GM18907 (cell line): ENCODE results near the gene SCGB1A1.
"Not testable (repeated sequence)": the region's sequence is repeated elsewhere in the genome, so short reads cannot be mapped to it uniquely, and the experiment has no call there.

Experiments
- ATAC-seq: cut with Tn5 transposase; IDR thresholded peaks from one replicate; pipeline ENCODE4 v1.9.1; 2021; ENCODE audit warnings: mild to moderate bottlenecking, moderate library complexity; ENCODE audit not compliant: unreplicated experiment

SCGB1A1 gene, protein sequence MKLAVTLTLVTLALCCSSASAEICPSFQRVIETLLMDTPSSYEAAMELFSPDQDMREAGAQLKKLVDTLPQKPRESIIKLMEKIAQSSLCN

DNA sequence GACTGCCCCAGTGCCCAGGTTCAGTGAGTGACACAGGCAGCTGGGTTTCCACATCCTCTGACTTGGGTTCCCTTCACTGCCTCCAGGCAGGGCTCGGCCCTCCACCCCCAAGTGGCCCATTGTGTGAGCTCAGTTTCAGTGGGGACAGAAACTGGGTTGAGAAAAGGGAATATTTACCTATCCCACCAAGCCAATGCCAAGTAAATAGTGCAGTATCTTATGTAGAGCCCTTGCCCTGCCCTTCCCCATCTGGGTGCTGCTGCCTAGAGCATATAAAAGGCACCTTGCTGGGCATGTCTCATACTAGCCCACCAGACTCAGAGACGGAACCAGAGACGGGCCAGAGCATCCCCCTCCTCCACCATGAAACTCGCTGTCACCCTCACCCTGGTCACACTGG, at the start of gene SCGB1A1:
TSS of gene SCGB1A1 (plus strand) at position 301 of the 400 bp plus-strand sequence. CDS start at position 364, 63 bp downstream.
- no peak for ATAC-seq

DNA sequence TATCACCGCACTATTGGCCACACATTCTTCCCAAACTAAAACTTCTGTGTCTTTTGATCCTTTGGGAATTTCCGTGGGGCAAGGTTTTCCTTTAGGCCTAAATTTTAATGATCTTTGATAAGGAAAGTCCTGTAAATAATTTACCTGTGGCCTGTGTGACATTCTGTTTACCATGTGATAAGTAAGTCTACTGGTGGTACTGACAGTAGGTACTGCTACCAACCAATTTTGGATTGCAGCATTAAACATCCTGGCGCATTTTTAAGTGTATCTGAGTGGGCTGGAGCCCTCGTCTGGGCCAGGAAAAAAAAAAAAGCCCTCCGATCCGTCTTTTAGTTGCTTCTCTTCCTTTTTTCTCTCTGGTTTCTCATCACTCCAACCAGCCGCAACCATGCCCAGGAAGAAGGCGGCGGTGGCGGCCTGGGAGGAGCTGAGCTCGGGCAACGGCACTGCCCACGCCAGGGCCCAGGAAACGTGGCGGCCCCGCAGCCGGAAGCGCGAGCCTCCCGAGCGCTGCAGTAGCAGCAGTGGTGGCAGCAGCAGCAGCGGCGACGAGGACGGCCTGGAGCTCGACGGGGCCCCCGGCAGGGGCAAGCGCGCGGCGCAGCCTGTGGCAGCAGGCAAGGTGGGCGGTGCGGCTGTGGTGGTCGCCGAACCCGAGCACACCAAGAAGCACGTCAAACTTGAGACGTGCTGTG, 47.9 kb upstream of the SCGB1A1 start:
- ATAC-seq, result no peak

DNA sequence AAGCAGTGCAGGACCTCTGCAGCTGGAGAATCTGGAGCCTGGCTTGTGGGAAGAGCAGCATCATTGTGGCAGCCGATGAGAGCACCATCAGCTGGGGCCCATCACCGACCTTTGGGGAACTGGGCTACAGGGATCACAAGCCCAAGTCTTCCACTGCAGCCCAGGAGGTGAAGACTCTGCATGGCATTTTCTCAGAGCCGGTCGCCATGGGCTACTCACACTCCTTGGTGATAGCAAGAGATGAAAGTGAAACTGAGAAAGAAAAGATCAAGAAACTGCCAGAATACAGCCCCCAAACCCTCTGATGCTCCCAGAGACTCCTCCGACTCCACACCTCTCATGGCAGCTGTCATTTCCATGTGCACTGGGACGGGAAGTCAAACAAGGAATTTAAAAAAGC, 46.0 kb upstream of the SCGB1A1 start:
- ATAC-seq, result no peak

DNA sequence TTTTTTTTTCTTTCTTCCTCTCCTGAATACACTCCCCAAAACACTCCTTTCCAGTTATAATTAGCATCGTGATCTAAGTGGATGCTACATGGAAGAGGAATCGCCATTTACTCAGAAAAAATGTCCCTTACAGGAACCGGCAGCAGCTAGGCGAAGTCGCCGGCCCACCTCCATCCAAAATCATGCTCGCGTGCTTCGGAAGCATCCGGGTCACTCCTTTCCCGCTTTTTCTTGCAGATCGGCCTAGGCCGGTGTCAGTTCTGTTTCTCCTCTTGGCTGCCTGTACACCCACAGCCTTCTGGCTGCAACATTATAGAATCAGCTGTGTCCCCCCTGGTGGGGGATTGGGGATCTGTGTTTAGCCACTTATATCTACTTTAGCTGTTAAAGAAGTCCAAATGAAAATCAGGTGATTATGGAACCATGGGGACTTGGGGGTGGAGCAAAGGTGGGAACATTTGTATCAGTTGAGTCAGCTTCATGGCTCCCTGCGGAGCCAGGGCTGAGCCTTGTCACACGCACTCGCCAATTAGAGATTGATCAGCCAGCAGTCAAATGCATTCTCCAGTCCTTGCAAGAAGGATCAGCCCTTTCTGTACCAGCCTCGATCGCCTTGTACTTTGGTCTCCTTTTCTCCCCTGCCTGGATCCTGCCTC, 45.2 kb upstream of the SCGB1A1 start:
- no peak for ATAC-seq

DNA sequence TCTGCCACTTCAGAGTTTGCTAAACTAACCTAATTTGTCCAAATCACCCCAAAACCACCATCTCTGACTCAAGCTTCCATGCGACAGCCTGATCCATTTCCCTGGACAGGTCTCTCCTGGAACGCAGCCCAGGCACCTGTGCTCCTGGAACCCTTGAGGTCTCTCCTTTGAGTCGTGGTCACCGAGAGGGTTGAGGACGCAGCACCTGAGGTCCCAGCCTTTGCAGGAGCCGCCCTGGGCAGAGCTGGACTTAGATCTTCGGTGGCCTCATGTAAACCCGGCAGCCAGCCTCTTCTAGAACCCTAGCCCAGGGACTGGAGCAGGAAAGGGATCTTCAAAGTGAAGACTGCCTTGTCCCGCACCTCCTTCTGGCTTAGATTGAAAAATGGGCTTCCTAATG, 44.0 kb upstream of the SCGB1A1 start:
- ATAC-seq, result no peak

DNA sequence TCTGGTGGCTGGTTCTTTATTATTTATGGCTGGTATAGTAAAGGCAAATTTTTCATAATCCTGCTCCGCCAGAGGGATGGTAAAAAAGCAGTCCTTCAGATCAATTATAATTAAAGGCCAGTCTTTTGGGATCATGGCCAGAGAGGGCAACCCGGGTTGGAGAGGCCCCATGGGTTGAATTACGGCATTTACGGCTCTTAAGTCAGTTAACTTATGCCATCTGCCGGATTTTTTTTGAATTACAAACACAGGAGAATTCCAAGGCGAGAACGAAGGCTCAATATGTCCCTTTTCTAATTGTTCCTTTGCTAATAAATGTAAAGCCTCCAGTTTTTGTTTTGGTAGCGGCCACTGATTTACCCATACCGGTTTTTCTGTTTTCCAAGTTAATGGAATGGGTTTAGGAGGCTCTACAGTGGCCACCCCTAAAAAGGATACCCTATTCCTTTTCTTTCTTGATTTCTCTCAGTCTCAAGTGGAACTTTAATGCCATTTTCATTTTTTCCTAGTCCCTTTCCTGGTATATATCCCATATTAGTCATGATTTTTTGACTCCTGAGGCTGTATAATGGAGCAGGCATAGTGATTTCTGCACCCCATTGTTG, 40.3 kb upstream of the SCGB1A1 start:
- not testable (repeated sequence) for ATAC-seq

DNA sequence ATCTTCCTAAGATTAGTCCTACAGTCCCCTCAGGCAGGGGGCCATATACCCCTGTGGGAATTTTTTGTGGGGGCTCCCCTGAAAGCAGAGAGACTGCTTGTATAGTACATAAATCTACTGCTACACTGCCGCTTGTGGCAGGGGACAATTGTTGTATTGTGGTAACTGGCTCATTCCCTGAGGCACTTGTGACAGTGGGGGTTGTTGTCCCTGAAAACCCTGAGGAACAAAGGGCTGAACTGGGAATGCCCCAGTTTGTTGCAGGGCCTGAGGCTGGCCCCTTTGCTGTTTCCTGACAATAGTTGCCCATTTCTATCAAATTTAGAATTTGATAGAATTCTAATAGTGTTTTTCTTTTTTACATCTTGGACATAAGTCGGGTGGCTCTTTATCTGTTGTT, 39.2 kb upstream of the SCGB1A1 start:
- ATAC-seq, result not testable (repeated sequence)

DNA sequence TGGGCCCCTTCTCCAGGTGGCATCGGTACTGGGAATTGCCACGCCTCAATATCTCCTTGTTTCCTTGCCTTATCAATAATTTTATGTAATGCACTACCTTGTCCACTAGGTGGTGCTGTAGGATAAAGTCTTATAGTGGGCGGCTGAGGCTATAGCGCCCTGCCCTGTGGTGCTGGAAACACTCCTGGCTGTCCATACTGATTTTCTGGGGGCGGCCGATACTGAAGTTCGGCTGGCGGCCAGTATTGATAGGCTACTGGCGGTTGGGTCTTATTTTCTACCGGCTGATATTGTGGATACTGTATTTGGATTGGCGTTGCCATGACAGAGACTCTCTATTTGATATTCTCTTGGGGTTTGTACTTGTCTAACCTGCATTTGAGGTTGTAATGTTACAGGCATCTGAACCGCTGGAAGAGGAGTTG, 38.0 kb upstream of the SCGB1A1 start:
- not testable (repeated sequence) for ATAC-seq

DNA sequence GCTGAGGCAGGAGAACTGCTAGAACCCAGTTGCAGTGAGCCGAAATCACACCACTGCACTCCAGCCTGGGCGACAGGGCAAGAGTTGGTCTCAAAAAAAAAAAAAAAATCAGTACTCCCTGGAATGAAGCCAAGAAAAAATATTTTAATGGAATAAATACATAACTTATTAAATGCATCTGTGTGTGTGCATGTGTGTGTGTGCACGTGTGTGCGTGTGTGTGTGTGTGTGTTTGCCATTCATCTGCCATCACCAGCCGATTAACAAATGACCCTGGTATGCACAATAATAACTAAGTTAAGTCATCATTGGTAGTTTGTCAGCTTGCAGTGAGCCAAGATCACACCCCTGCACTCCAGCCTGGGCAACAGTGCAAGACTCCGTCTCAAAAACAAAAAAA, 35.0 kb upstream of the SCGB1A1 start:
- ATAC-seq, result no peak

DNA sequence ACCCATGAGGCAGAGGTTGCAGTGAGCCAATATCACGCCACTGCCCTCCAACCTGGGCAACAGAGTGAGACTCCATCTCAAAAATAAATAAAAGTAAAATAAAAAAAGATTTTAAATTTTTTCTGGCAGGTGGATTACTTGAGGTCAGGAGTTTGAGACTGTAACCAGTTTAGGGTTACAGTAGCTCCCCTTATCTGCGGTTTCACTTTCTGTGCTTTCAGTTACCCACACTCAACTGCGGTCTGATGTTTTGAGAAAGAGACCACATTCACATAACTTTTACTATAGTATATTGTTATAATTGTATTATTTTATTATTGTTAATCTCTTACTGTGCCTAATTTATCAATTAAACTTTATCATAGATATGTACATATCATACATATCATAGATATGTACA, 32.8 kb upstream of the SCGB1A1 start:
- ATAC-seq, result not testable (repeated sequence)

DNA sequence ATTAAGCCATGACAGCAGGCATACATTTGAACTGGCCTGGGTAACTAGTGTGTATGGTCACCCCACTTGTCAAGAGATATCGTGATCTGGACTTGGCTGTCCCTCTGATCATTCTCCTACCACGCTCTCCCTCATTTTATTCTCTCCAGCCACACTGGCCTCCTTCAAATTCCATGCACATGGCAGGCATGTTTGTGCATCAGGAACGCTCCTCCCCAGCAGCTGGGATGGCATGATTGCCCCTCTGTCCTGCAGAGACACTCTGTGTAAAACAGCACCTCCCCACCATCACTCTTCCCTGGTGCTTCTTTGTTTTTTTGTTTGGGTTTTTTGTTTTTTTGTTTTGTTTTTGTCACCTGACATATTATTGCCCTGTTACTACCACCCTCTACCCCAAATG, 31.5 kb upstream of the SCGB1A1 start:
- no peak for ATAC-seq

DNA sequence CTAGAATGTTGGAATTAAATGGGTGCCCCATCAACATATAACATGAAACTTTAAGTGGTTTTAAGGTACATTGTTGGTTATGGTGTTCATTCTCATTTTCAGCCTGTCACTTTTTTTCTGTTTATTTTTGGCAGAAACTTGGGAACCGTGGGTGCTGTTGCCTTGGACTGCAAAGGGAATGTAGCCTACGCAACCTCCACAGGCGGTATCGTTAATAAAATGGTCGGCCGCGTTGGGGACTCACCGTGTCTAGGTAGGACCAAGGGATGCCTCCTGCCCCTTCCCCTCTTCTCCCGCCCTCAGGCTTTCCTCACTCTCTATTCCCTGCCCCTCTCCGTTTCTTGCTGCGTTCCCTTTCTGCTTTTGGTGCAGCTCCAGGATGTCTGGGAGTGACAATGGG, 29.8 kb upstream of the SCGB1A1 start:
- ATAC-seq, result no peak

DNA sequence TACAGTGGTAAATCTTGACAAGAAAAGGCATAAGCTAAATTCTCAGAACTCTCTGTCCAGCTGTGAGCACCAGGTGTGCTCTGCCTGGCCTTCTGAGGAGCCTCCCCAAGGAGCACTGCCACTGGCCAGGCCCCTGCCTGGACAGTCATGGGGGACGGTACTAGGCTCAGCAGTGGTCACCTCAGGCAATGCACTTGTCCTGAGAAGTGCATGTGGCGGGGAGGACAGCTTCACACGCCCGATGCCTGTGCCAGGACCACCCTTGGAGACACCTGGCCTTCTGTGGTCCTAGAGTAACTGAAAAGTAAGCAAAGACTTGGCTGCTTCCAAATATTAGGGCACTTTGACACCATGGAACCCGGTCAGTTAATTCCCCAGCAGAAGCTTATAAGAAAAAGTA, 28.6 kb upstream of the SCGB1A1 start:
- no peak for ATAC-seq

DNA sequence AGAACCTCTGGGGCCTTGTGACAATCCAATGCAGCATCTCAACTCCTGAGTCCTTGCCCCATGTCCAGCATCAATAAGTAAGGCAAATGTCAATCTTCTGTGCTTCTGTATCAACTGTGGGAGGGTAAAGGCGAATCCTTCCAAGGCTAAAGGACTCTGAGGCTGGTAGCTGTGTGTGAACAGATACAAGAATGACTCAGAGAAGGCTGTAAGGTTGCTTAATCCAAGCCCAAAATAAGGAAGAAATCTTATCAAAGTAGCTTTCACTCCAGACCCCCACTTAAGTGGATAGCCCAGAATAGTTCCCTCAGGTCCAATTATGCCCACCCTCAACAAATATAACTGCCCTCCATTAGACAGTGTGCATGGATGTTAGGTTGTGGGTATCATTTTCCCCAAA, 28.1 kb upstream of the SCGB1A1 start:
- ATAC-seq, result no peak

DNA sequence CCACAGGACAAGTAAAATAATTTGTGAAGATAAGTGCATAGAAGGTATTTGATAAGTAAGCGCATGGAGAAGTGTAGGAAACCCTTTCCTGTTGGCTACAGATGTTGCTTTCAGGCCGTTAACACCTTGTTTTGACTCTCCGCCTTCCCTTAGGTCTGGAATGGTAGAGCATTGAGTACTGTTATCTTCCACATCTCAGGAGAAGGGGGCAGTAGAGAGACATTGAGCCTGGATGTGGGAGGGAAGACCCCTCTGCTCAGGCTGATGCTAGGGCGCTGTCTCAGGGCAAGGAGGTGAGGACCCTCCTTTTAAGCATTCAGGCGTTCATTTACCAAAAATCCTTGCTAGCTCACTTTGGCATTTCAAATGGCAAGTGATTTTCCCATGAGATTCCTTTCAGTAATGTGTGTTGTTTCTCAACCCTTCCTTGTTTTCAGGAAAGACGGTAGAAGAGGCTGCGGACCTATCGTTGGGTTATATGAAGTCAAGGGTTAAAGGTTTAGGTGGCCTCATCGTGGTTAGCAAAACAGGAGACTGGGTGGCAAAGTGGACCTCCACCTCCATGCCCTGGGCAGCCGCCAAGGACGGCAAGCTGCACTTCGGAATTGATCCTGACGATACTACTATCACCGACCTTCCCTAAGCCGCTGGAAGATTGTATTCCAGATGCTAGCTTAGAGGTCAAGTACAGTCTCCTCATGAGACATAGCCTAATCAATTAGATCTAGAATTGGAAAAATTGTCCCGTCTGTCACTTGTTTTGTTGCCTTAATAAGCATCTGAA, 27.0 kb upstream of the SCGB1A1 start:
- no peak for ATAC-seq

DNA sequence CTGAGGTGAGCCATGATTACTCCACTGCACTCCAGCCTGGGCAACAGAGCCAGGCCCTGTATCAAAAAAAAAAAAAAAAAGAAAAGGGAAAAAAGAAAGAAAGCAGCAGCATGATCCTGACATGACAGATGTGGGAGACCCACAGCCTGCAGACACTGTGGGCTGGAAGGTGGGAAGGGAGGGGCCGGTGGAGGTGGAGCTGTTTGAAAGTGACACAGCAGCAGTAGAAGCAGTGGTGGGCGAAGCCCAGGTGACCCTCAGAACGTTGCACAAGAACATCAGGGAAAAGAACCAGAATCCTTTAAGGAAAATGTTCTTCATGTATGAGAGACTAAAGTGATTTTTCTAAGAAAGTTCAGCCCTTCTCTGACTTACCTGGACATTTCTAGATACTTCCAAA, 26.3 kb upstream of the SCGB1A1 start:
- ATAC-seq, result no peak

DNA sequence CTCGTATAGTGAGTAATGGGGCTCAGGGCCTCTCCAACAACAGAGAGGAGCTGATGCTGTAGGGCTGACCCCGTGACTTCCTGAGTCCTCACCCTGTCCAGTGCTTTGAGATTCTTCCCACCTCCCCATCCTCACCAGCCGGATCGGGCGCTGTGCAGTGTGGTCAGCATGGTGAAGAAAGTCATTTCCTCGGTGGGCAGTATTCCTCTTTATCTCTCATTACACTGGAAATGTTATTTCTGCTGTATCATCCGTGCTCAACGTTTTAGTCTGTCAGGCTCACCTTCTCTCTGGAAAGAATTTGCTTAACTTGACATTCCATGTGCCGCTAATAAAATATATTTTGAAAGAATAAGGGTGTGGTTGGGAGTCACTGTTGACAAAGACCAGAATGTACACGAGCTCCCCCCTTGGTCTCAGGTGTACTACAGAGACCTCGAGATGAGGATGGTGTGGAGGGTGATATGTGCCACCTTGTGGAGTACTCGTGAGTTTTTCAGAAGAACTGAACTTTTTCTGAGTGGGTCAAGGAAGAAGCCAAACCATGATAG, 25.7 kb upstream of the SCGB1A1 start:
- ATAC-seq, result no peak

DNA sequence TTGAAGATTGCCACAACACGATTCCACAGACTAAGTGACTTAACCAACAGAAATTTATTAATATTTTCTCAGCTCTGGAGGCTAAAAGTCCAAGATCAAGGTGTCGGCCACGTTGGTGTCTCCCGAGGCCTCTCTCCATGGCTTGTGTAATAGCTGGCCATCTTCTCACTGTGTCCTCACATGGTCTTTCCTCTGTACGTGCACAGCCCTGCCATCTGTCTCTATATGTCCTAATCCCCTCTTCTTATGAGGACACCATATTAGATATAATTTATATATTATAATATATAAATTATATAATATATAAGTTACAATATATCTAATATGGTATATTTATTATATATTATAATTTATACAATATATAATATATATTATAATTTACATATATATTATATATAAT, 25.1 kb upstream of the SCGB1A1 start:
- ATAC-seq, result no peak

DNA sequence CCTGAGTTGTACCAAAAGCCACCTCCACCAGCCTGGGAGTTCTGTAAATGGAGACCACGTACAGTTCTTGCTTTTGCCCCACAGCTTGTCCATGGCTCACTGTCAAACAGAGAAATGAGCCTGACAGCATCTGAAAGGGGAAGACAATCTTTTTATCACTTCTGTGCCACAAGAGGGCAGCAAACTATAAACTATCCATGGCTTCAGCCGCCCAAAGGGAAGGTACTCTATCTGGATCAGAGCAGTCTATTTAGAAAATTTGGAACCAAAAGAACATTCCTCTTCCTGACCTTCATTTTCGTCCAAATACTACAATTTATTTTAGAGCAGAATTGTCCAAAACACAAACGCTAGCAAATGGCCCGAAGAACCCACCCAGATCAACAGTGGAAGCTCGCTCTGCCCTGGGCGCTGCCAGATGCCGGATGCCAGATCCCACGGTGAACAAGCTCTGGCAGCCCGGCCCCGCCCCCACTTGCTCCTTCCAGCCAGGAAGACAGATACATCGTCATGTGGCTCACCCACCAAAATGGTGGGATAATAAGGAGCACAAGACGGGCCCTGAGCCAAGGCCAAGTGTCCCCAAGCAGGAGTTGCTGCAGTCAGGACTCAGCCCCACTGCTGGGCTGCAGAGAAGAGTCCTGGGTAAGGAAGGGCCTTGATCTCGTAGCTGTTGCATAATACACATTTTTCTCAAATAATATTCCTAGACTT, 23.9 kb upstream of the SCGB1A1 start:
- ATAC-seq, result no peak

DNA sequence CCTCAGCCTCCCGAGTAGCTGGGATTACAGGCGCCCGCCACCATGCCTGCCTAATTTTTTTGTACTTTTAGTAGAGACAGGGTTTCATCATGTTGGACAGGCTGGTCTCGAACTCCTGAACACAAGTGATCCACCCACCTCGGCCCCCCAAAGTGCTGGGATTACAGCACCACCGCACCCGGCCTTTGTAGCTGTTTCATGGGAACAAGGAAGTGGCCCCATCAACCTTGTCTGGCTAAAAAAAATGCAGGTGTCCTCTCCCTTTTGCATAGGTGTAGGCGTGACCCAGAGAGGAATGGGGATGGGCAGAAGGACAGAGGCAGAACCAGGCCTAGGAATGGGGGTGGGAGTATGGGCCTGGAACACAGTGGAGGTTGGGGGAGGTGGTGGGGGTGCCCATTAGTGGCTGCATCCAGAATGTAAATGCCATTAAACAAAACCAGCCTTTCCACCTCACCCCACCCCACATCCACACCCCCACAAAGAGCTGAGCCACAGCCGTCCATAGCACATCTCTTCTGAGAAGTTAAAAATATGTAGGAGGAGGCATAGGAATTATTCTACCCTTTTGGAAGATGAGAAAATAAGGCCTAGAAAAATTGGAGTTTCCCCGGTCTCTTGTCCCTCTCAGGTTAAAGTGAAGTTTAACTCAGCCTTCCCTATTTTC, 22.8 kb upstream of the SCGB1A1 start:
- no peak for ATAC-seq
